Muscle layer of duodenum (tissue), 2 donors: ENCODE data around the gene MGP.
A peak's percentile ranks its signal among the peaks of the same experiment; 100 is the strongest.

Source experiments
- H3K27ac ChIP-seq: one replicate; pipeline ENCODE4 v1.7.0; 2013; ENCODE audit warnings: mild to moderate bottlenecking, low read length
- H3K27me3 ChIP-seq: one replicate; pipeline ENCODE4 v1.7.0; 2013; ENCODE audit warnings: low read depth, mild to moderate bottlenecking, control low read depth, low read length
- H3K36me3 ChIP-seq, 2 donors: one replicate each; pipeline ENCODE4 v1.7.0; 2013; ENCODE audit warnings: low read length in 2 of 2, control low read depth in 1 of 2, mild to moderate bottlenecking in 1 of 2; ENCODE audit not compliant: insufficient read depth in 2 of 2, control insufficient read depth in 1 of 2
- H3K4me1 ChIP-seq, 2 donors: one replicate each; pipeline ENCODE4 v1.7.0; 2013; ENCODE audit warnings: low read length in 2 of 2, mild to moderate bottlenecking in 2 of 2, control low read depth in 1 of 2, moderate library complexity in 1 of 2; ENCODE audit not compliant: insufficient read depth in 2 of 2, control insufficient read depth in 1 of 2
- H3K4me3 ChIP-seq, 2 donors: one replicate each; pipeline ENCODE4 v1.7.0; 2013; ENCODE audit warnings: low read length in 2 of 2, low read depth in 1 of 2, mild to moderate bottlenecking in 1 of 2
- H3K9me3 ChIP-seq, 2 donors: one replicate each; pipeline ENCODE4 v1.7.0; 2013; ENCODE audit warnings: low read length in 2 of 2, control low read depth in 1 of 2, mild to moderate bottlenecking in 1 of 2; ENCODE audit not compliant: control insufficient read depth in 1 of 2
- donor health status: healthy.

MGP gene

DNA sequence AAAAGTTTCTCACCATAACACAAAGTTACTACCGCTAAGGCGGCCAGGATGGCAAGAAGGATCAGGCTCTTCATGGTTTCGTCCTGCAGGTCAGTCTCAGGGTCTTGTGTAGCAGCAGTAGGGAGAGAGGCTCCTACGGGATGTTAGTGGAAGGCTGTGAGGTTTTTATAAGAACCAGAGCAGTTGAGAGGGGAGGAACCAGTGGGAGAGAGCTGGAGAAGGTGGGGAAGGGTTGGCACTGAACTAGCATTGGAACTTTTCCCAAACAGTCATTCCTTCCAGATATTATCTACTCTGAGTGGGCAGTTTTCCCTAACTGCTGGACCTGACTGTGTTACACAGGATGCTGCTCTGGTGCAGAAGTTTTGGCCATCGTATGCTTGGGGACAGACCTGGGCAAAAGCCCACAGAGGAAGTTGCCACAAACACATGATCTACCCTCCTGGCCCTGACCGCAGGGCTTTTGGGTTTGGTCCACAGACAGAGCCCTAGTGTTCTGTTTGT, at the start of gene MGP:
TSS of gene MGP (minus strand) at position 137 of the 504 bp plus-strand sequence. CDS start at position 74, 63 bp downstream.
- Histone ChIP-seq H3K27ac (peak within 1 kb of the TSS; percentile 84), H3K27me3 (no peaks in the 10 kb centered on the region), H3K9me3 (no peaks in the 10 kb centered on the region), H3K4me1 (peaks cover 0 to 9% of the 10 kb centered on the region in 2 donors), H3K36me3 (peaks cover 0 to 8% of the 10 kb centered on the region in 2 donors), H3K4me3 (peak within 1 kb of the TSS; percentile 58 to 64)

DNA sequence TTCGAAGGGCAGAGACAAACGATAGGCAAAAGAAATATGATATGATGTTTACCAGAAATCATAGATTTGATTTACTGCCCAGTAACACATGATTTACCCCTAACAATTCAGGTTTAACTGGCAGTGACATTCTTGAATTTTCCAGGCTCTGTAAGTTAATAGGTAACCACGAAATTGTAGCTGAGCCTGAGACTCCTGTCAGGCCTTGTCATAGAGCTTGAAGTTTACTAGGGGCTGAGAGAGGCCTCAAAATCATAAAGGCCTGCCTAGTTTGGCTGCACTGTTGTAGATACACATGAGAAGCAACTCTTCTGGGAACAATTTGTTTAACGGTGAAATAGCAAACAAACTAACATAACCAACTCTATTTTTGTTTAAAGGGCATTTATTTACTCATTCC, 49.4 kb upstream of the MGP start:
- Histone ChIP-seq H3K36me3 (no peaks in the 10 kb centered on the region), H3K27ac (no peak overlapping the region)

DNA sequence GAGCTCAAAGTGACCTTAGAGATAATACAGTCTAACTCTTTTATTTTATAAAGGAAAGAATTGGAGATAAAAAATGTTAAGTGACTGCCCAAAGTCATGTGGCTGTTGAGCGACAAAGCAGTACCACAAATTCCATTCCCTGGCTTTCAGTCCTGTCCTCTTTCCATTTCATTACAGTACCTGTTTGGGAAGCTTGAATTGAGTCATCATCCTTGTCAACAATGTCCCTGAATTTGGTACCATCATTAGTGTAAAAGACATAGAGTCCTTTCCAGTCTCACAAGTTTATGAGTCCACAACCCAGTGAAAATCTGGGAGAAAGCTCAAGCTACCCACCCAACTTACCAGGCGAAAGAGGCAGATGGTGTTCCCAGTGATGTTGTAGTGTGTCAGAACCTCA, 48.9 kb upstream of the MGP start:
- Histone ChIP-seq H3K36me3 (no peaks in the 10 kb centered on the region), H3K27ac (no peak overlapping the region), H3K27me3 (no peaks in the 10 kb centered on the region), H3K9me3 (no peaks in the 10 kb centered on the region), H3K4me3 (no peak overlapping the region), H3K4me1 (no peaks in the 10 kb centered on the region)

More for the DNA sequence above, 49.4 kb upstream of the MGP start:
- no peak overlapping the region for H3K4me3 ChIP-seq
- H3K9me3 ChIP-seq = no peaks in the 10 kb centered on the region
- H3K27me3 ChIP-seq = no peaks in the 10 kb centered on the region
- H3K4me1 ChIP-seq = no peaks in the 10 kb centered on the region

DNA sequence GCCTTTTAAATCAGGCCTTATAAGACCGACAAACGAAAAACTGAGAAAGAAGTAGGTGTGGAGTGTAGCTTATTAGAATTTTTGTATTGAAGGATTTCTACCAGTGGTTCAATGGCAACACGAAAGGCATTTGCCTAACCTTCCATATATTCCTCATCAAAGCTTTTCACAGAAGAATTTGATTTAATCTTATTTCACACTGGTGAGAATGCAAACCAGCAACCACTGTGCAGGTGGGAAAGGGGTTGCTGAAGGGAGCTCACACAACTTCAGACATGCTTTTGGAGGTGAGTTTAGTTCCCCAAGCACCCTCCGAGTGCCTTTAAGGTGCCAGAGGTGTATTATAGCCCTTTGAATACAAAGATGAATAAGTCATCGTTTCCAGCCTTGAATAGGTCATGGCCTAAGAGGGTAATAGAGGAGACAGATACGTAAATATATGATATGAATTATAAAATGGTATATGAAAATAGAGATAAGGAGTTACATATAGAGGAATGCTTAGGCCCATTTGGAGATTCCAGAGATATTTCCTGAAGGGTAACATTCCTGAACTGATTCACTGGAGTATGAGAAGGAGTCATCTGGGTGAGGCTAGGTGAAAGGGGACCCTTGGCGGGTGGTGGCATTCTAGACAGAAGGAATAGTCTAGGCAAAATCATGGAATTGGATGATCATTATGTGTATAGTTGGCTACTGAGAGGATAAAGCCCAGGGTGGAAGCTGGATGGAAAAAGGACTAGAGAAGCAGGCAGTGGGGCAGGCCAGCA, 46.3 kb upstream of the MGP start:
- H3K27ac ChIP-seq = no peak overlapping the region
- H3K4me1 ChIP-seq = peaks cover 0 to 7% of the 10 kb centered on the region in 2 donors
- H3K4me3 ChIP-seq = no peak overlapping the region
- no peaks in the 10 kb centered on the region for H3K36me3 ChIP-seq
- H3K27me3 ChIP-seq = no peaks in the 10 kb centered on the region
- H3K9me3 ChIP-seq = no peaks in the 10 kb centered on the region

DNA sequence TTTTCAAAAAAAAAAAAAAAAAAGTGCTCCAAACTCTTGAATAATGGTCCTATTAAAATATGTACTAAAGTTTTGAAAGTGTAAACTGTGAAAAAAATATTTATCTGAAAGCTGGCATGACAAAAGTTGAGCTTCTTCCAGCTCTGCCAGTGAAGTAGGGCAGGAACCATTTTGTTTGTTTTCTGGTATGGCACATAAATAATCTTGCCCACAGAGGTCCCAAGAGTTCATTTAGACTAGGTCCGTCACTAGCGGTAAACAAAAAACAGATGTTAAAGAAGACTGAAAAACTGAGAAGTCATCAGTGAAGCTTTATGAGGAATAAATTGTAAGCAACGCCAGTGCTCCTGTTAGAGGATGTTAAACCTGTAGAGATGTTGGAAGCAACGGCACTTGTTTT, 45.7 kb upstream of the MGP start:
- no peaks in the 10 kb centered on the region for H3K9me3 ChIP-seq
- no peaks in the 10 kb centered on the region for H3K36me3 ChIP-seq
- no peaks in the 10 kb centered on the region for H3K27me3 ChIP-seq
- H3K4me3 ChIP-seq = no peak overlapping the region
- peaks cover 0 to 7% of the 10 kb centered on the region in 2 donors for H3K4me1 ChIP-seq
- no peak overlapping the region for H3K27ac ChIP-seq

DNA sequence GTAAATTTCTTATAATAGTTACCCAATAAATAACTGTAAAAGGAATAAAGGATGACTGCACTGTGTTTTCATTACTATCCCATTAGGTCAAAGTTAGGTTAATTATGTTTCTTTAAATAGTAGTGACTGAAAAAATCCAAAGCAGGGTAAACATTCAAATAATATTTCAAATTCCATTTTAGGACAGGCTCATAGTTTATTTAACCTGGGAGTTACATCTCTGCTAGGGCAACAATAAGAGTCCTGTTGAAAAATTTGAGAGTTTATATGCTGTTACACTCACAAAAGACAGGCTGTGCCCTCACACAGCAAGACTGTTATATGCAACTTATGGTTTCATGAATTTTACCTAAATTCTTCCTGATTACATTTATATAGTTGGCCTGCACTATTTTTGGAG, 44.6 kb upstream of the MGP start:
- H3K4me3 ChIP-seq = no peak overlapping the region
- H3K36me3 ChIP-seq = no peaks in the 10 kb centered on the region
- H3K4me1 ChIP-seq = peaks cover 0 to 7% of the 10 kb centered on the region in 2 donors
- no peaks in the 10 kb centered on the region for H3K9me3 ChIP-seq
- H3K27ac ChIP-seq = no peak overlapping the region
- no peaks in the 10 kb centered on the region for H3K27me3 ChIP-seq

DNA sequence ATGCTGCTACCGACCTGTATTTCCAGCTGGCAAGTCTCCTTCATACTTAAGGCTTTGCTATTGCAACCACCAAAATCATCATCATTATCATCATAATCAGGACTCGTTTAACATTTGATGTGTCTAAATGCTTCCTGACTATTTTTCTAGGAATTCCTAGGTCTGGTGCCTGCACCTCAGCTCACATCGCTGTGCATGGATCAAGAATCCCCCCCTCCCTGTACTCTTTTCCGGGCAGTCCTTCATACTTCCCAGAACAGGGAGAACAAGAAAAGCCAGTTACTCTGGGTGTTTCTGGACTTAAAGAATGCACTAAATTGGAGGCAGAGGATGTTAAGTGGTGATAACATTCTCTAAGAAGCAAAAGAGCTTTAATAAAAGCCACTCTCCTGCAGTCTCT, 43.3 kb upstream of the MGP start:
- Histone ChIP-seq H3K9me3 (no peaks in the 10 kb centered on the region), H3K36me3 (no peaks in the 10 kb centered on the region), H3K4me1 (peaks cover 0 to 7% of the 10 kb centered on the region in 2 donors), H3K27ac (peak overlapping the region; percentile 48), H3K27me3 (no peaks in the 10 kb centered on the region), H3K4me3 (peak overlapping the region in 1 of 2 donors; percentile 22)

DNA sequence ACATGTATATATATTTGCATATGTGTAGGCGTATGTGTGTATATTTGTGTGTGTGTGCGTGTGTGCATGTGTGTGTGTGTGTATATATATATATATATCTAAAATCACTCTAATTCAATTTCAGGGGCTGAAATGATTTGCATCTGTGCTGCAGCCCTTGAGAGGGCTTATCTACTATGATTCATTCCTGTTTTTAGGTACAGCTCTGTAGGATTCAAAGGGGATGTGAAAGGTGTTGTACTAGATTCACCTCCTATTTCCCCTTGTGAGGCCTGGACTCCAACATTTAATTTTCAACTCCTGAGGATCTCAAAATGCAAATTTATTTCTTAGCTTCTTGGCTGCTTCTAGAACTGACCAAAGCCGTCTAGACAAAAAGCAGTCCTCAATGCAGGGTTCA, 41.6 kb upstream of the MGP start:
- Histone ChIP-seq H3K27me3 (no peaks in the 10 kb centered on the region), H3K4me3 (no peak overlapping the region), H3K27ac (no peak overlapping the region), H3K9me3 (no peaks in the 10 kb centered on the region), H3K4me1 (peaks cover 0 to 7% of the 10 kb centered on the region in 2 donors), H3K36me3 (no peaks in the 10 kb centered on the region)

DNA sequence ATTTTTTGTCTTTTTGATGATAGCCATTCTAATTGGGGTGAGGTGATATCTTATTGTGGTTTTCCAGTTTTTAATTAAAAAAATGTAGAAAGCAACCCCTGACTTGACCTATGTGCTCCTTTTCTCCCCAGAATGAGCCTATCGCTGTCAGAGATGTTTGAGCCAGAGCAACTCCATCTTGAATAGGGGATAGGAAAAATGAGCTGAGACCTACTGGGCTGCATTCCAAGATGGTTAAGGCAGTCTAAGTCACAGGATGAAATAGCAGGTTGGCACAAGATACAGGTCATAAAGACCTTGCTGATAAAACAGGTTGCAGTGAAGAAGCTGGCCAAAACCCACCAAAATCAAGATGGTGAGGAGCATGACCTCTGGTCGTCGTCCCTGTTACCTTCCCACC, 38.9 kb upstream of the MGP start:
- Histone ChIP-seq H3K36me3 (no peaks in the 10 kb centered on the region), H3K9me3 (no peaks in the 10 kb centered on the region), H3K27ac (no peak overlapping the region), H3K4me3 (no peak overlapping the region), H3K4me1 (peaks cover 0 to 7% of the 10 kb centered on the region in 2 donors), H3K27me3 (no peaks in the 10 kb centered on the region)

DNA sequence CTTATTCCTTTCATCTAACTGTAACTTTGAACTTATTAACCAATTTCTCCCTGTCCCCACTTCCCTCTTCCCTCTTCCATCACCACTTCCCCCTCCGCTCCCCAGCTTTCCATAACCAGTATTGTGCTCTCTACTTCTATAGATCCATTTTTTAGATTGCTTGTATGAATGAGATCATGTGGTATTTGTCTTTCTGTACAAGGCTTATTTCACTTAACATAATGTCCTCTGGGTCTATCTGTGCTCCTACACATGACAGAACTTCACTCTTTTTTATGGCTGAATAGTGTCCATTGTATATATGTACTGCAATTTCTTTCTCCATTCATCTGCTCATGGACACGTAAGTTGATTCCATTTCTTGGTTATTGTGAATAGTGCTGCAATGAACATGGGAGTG, 38.3 kb upstream of the MGP start:
- Histone ChIP-seq H3K27ac (no peak overlapping the region), H3K4me1 (peaks cover 0 to 4% of the 10 kb centered on the region in 2 donors), H3K36me3 (no peaks in the 10 kb centered on the region), H3K9me3 (no peaks in the 10 kb centered on the region), H3K4me3 (no peak overlapping the region), H3K27me3 (no peaks in the 10 kb centered on the region)

DNA sequence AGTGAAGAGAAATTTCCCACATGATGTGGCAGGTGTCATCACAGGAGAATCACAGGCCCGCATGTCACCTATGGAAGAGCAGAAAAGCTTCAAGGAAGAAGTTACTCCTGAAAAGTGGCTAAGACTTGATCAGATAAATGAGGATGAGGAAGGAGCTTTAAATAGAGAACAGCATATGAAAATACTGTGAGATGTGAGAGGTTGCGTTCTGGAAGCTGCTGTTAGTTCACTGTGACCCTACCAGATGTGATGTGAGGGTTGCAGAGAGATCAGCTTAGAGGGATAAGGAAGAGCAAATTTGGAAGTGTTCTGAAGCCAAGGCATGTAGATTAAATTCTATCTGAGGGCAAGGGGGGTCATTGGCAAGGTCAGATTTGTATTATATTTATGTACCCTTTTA, 35.6 kb upstream of the MGP start:
- Histone ChIP-seq H3K4me3 (no peak overlapping the region), H3K36me3 (no peaks in the 10 kb centered on the region), H3K4me1 (no peaks in the 10 kb centered on the region), H3K27ac (no peak overlapping the region), H3K9me3 (no peaks in the 10 kb centered on the region), H3K27me3 (no peaks in the 10 kb centered on the region)
